NK-92 (cell line): ENCODE data around the gene PIK3CA.

Experiments used
- DNase-seq: peaks from one replicate; lab custom pipeline; 2025; ENCODE audit not compliant: unreplicated experiment; lab: John Stamatoyannopoulos, UW

The PIK3CA gene

GRCh38 chr3:179156775-179157174 lies 8.6 kb downstream of the PIK3CA start:
- no peak for DNase-seq

GRCh38 chr3:179158336-179159039 lies 10.3 kb downstream of the PIK3CA start:
- no peak for DNase-seq

- no peak for DNase-seq
Measured at GRCh38 chr3:179163503-179163902, 15.3 kb downstream of the PIK3CA start.

GRCh38 chr3:179164857-179165256 lies 16.7 kb downstream of the PIK3CA start:
- no peak for DNase-seq

- DNase-seq: no peak
Measured at GRCh38 chr3:179166561-179167201, 18.5 kb downstream of the PIK3CA start.

GRCh38 chr3:179168918-179169317 lies 20.8 kb downstream of the PIK3CA start:
- DNase-seq: no peak

- DNase-seq: no peak
Measured at GRCh38 chr3:179172546-179172945, 24.4 kb downstream of the PIK3CA start.

- no peak for DNase-seq
Measured at GRCh38 chr3:179174316-179174715, 26.2 kb downstream of the PIK3CA start.

GRCh38 chr3:179174898-179175297 lies 26.7 kb downstream of the PIK3CA start:
- no peak for DNase-seq

GRCh38 chr3:179175358-179175757 lies 27.2 kb downstream of the PIK3CA start:
- no peak for DNase-seq

GRCh38 chr3:179177611-179178010 lies 29.5 kb downstream of the PIK3CA start:
- no peak for DNase-seq

- DNase-seq: no peak
Measured at GRCh38 chr3:179179256-179179655, 31.1 kb downstream of the PIK3CA start.

- DNase-seq: no peak
Measured at GRCh38 chr3:179179979-179180759, 32.0 kb downstream of the PIK3CA start.

GRCh38 chr3:179181021-179181472 lies 32.9 kb downstream of the PIK3CA start:
- no peak for DNase-seq

GRCh38 chr3:179181993-179182551 lies 33.9 kb downstream of the PIK3CA start:
- no peak for DNase-seq

- DNase-seq: no peak
Measured at GRCh38 chr3:179182902-179183301, 34.7 kb downstream of the PIK3CA start.

GRCh38 chr3:179184826-179185225 lies 36.7 kb downstream of the PIK3CA start:
- DNase-seq: no peak

- no peak for DNase-seq
Measured at GRCh38 chr3:179186426-179186825, 38.3 kb downstream of the PIK3CA start.

- no peak for DNase-seq
Measured at GRCh38 chr3:179189759-179190158, 41.6 kb downstream of the PIK3CA start.

- no peak for DNase-seq
Measured at GRCh38 chr3:179190581-179190980, 42.4 kb downstream of the PIK3CA start.

- DNase-seq: no peak
Measured at GRCh38 chr3:179192542-179192941, 44.4 kb downstream of the PIK3CA start.

- no peak for DNase-seq
Measured at GRCh38 chr3:179194931-179195330, 46.8 kb downstream of the PIK3CA start.
